ENCODE results near the gene RGR.

Gene RGR

DNA sequence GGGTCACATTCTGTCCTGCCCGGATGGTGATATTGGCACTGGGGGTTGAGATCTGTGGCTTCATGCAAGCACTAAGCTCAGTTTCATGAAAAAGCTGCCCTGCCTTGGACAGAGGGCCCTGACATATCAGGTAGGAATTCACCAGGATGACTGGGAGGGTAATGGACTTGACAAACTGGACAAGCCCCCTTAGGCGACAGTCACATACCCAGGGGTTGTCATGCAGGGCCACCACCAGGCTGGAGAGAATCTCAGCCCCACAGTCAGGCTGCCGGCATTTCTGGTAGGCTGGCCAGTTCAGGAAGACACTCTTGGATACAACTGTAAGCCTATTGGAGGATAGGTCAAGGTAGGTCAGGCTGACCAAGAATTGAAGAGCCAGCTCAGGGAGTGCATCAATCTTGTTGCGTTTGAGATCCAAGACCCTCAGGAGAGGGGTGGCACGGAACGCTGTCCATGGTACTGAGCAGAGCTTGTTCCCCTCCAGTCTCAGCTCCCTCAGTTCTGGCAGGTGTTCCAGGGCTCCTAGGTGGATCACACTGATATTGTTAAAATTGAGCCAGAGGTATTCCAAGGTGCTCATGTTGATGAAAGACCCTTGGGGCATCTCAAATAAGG is 20.3 kb upstream of the RGR start:
- no peak for DNase-seq

DNA sequence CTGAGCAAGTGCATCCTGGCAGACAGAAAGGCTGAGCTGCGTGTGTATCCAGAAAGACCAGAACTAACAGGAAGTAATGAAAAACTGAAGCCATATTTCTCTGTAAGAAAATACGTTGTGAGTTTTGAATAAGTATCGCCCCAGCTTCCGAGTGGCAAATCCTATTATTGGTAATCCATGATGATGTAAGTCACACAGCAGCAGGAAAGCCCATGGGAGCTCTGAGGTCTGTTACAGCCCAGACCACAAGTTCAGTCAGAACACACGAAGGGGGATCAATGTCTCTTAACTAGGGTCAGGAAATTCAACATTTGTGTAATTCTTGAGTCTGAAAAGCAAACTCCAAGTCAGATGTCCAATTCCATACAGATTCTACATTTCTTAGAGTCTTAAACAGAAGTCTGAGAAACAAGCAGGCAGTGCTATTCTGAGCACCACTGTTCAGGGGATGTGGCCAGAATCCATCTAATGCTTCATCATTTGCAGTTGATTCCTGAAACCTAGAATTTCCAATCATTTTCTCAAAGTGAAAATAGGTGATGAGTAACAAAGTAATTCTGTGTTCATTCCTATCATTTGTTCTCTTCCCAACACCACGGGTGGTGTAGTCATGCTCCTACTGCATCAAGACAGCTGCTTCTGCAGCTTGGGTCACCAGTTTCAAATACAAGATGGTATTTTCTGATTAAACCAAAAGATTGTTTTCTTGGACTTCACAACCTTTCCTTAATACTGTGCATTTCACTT is 19.3 kb upstream of the RGR start, which contains the start of gene LRIT2:
LRIT2 (minus strand) TSS at position 118 of the 747 bp plus-strand sequence; CDS start at position 94, 24 bp downstream.
- no peak for DNase-seq

DNA sequence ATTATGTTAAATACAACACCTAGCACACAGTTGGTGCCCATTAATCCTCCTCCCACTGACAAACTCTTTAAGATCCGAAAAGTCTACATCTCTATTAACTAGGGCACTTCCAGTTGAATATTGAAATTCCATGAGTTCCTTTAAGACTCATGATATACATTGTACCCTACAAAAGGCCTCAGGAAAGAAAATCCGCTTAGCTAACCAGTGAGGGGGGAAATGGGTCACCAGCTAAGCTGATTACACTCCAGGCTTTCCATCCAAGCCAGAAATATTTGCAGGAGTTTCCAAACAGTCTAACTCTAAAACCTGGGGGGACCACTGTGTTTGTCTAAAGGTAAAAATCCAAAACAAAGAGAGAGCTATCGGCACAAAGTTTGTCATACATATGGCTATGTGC is 18.2 kb upstream of the RGR start:
- no peak for DNase-seq

DNA sequence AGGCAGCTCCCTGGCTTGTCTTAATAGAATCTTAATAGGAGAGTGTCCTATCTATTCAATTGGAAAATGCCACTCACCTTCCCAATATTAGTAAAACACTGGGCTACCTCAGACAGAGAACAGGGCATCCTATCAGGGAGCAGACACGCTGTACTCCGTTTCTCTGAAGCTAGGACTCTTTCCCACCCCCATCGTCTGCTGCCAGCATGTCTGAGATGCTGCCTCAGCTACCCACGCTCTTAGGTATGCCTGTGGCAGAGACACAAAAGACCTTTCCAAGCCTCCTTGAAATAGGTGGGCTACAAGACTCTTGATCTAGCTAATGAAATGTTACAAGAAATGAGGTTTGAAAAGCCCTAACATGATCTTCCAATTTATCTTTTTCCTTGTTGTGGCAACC is 17.0 kb upstream of the RGR start:
- DNase-seq: no peak

DNA sequence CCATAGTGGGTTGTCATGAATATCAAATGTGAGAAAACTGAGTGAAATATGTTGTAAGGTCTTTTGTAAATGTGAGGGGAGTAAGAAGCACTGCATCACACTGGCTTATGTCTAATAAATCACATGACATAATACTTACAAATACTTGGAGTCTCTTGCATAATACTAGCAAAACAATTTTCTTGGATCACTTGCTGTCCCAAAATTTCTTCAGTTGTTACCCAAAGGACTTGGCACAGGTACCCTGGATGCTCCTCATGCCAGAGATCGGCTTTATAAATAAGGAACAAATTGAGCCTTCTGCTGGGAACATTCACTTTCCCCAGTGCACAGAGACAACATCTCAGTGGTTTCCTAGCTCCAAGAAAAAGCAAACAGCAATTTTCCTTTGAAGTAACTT is 14.5 kb upstream of the RGR start:
- DNase-seq: no peak

DNA sequence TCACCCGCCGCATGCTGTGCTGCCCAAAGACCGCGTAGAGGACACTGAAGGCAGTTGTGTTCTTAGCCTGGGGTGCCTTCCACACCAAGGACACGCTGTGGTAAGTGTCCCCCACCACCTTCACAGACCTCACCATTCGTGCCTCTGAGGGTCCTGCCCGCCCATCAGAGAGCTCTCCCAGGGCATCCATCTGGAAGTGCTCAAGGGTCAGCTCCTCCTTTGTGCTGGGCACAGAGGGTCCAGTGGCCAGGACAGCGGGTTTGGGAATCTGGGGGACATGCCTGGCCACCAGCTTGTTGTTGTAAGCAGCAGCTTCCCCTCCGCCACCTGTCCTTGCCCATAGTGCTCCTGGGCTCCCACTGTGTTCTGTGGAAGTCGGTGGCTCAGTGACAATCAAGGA is 12.5 kb upstream of the RGR start:
- no peak for DNase-seq

DNA sequence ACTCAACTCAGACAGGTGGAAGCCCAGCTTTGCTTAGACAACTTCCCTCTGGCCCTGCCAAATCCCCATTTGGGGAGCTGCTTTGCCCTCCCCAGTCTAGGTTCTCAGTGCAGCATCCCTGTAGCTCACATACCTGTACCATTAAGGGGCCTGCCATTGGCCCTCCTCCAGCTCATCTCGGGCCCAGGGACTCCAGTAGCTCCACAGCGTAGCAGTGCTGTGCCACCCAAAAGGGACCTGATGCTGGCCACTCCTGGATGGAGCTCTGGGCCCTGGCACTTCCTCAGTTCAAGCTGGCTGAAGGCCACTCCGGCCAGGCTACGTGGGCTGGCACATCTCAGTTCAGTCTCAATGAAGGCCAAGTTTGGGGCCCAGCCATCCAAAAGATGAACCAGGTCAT is 10.9 kb upstream of the RGR start:
- no peak for DNase-seq

DNA sequence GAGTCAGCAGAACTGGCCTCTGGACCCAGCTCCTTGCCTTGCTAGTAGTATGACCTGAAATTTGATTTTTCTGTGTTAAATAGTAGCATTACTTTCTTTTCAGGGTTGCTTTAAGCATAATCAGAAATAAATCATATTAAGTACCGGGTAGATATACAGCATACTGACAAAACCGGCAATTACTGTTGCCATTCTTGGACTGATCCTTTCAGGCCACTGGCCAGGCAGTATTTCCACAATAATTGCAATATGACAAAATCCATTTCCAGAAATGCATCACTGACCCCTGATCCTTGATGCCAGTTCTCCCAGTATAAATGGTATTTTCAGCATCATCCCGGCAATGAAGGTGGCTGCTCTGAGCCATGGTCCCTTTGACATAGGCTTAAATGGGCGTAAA is 10.4 kb upstream of the RGR start:
- DNase-seq: no peak

DNA sequence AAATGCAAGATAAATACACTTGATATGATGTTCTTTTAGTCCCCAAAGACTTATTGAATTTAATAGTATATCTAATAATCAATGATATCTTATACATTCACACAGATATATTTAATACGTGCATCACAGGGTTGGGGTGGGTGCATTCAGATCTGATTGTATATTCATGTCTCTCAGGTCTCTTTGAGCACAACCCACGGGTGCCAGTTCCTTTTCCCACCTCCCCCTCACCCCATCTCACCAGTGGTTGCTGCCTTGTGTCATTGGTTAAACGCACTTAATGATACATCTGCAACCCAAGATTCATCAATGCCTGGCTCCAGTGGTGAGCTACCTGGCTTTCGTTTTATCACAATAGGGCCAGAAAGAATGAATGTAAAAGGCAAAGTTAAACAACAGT is 9.8 kb upstream of the RGR start:
- no peak for DNase-seq

DNA sequence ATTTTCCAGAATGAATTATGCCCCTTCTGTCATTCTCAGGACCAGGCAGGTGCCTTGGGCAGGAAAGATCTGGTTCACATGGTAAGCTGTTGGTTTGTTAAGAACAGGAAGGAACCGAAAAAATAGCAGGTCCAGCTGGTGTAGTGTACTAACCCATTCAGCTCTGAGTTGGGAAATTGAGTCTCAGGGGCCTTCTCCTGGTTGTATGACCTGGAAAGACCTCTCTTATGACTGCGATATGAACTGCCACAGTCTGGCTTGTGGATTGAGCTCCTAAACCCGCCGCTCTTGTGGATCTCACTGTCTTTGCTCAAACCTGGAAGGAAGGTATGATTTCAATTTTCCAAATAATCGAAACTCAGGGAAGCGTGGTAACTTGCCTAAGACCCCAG is 8.1 kb upstream of the RGR start:
- no peak for DNase-seq

DNA sequence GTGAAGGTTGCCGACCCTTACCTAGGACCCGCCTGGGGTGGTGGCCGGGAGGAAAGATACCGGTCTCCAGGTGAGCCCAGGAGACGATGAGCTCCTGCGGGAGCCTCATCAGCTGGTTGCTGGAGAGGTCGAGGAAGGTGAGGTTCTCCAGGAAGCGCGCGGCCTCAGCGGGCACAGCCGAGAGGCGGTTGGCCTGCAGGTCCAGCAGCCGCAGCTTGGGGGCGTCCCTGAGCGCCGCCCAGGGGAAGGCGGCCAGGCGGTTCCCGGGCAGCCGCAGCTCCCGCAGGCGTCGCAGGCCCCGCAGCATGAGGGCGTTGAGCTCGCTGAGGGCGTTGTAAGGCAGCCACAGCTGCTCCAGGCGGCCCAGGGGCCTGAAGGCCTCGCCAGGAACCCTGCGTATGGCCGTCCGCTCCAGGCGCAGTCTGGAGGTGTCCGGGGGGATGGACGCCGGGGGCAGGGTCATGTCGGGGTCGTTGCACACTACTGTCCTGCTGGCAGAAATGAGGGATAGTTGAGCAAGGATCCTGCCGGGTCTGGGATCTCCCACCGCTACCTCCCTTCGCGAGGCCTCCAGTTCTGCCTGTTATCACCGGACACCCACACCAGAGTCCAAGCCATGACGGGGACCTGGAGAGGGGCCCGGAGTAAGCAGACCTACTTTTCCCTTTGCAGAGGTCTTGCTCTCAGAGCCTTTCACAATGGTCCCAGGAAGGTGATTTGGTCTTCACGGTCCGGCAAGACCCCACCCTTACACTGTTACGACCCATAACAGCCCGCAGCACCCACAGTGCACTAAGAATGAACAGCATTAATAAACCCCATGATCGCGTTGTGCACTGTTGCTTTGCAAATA is 7.4 kb upstream of the RGR start:
- DNase-seq: no peak

DNA sequence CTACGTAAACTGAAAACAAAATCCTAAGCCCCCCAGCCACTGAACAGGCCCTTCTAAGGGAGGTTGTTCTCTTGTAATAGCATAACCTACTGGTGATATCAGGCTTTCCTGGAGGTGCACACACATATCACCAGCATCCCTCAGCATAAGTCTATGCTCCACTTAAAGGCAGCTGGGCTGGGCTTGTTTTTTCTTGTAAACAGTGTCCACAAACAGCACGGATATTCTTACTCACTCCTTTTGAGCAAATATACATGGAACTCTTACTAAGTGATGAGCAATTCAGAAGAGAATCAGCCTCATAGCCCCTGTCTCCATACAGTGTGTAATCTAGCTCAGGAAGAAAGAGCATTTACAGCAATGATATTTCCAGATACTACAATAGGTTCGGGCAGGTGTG is 5.9 kb upstream of the RGR start:
- no peak for DNase-seq

DNA sequence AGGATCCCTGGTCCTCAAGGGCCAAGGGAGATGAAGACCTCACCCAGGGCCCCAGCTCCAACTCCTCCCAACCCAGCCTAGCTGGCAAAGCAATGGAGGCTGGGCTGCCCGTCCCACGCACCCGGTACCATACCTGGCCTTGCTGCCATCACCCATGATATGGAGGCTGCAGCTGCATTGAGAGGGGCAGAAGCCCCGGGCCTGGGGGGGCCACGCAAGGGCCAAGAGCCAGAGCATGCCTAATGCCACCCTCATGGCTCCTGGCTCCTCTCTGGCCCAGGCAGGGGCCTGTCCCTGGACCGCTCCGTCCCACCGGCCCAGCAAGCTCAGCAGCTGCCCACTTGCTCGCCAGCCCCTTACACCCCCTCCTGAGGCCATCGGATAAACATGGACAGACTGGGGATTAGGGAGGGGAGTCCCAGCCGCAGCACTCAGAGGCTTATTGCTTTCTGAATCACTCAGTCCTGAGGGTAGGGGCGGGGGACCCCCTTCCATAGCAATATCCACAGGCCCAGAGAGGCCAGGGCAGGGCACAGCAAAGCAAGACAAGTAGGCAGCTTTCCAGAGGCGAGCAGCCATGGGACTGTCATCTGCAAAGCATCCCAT is 3.6 kb upstream of the RGR start, which contains the start of gene LRIT1:
LRIT1 (minus strand) TSS at position 362 of the 606 bp plus-strand sequence; CDS start at position 255, 107 bp downstream.
- no peak for DNase-seq

DNA sequence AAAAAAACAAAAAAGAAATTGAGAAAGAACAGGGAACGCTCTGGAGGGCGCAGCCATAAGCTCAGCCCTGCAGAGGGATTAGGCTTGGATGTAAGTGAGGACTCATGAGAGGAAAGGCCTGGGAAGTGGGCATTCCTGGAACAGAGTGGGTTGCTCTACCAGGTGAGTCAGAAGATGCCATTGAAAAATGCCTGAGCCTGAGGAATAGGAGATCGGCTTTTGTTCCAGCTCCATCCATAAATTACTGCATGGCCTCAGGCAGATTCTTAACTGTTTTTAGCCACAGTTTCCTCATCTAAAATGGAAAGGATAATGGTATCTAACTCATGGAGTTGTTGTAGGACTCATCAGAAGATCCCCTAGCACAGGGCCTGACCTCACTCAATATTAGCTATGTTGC is 1.1 kb upstream of the RGR start:
- DNase-seq: no peak

DNA sequence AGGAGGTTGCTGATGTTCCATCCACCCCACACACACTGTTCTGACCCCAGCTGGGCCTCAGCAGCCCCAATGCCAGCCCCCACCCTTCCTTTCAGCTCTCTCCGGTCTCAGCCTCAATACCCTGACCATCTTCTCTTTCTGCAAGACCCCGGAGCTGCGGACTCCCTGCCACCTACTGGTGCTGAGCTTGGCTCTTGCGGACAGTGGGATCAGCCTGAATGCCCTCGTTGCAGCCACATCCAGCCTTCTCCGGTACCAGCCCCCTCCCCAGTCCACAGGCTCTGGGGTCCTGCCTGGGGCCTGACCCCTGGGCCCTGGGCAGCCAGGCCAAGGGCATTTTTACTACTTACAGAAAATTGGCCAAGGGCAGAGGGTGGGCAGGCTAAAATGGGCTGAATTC is 2.6 kb downstream of the RGR start:
- DNase-seq: no peak

DNA sequence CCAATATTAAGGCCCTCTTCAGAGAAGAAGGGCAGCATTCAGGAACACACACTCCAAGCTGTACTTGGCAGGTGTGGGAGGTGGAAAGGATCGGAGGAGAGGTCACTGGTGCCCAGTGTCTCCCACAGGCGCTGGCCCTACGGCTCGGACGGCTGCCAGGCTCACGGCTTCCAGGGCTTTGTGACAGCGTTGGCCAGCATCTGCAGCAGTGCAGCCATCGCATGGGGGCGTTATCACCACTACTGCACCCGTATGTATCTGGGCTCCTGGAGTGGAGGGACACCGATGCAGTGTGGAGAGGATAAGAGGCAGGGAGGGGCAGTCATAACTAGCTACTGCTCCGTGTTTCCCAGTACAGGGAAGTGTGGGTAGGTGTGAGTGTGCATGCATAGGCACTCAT is 3.9 kb downstream of the RGR start:
- no peak for DNase-seq

DNA sequence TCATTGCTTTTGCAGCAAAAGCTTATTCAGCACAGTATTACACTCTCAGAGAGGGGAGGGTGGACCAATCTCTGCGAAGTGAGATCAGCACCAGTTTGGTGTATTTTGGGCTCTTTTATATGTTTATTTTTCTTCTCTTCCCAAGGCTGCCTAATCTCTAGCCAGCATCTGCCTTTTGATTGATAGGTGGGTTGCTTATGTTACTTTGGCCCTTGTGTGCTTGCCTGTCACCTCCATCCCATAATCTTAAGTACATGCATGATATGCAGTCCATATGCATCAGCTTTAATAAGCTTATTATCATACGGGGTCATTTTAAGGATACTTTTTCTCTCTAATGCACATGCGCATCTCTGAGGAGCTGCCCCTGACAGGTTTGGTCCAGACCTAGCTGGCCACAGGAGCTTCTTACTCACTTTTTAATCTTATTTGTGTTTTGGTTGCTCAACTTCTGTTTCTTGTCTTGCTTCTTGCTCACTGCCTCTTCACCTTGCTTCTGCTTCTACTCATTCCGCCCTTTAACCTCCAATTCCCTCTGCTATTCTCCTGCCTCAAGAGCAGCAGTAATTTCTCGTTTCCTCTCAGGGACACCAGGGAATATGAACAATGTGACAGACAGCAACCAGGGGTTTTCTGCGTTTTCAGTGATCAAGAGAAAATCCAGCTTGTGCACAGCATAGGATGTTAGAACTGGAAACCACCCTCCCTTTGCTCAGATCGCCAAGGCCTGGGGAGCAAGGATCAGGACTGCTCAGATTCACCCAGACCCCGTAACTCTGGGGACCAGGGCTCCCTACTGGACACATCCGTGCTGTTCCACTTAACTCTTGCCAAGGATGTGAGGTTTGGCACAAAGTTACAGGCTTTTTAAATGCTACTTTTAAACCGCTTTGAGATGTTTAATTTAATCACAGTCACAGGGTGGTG is 10.0 kb downstream of the RGR start:
- no peak for DNase-seq

DNA sequence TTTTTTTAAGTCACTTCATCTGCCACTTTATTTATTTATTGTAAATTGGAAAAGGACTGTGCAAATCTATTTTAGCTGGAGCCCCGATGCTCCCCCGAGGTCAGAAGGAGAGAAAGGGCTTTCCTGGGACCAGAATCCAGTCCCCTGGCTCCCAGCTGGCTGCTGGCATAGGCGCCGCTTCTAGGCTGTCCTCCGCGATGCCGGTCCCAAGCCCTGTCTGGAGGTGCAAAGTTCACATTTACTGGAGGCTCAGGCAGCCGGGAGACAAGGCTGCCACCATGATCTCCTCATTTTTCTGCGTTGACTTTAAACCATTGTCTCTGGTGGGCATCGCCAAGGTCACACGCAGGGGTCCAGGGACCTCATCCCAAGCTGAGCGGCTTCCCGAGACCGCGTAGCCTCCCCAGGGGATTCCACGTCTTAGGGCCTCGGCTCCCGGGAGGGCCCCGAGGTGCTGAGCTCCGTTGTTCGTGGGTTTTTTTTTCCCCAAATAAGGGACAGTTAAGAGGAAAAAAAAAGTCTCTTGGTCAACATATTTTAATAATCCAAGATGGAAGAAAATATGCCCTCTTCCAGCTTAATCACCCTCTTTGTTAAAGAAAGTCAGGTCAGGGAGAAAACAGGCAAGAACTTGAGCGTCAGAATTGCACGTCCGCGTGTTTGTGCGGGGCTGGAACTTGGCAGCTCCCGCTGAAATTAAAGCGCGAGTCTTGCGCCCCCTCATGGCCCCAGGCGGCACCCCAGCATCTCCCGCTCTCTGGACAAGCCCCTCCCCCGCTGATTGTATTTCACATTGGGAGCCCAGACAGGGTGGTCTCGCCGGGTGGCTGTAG is 11.9 kb downstream of the RGR start:
- no peak for DNase-seq

DNA sequence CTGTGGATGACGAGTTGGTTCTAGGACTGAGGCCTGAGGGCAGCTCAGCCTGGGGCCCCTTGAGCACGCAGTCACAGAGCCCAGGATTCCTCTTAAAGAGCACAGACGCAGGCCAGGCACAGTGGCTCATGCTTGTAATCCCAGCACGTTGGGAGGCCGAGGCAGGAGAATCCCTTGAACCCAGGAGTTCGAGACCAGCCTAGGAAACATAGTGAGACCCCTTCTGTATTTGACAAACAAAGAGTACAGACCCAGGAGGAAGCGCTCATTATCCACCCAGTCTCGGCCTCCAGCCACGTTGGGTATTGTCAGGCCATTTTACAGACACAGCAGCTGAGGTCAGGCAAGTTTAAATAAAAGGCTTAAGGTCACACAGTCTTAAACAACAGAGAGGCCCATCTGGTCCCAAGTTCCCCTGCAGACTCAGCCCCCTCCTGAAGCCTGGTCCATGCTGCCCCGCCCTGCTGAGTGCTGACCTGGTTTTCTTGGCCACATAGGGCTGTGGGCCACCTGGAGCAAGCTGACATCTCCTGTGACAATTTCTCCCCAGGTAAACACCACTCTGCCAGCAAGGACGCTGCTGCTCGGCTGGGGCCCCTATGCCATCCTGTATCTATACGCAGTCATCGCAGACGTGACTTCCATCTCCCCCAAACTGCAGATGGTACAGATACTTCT is 12.6 kb downstream of the RGR start:
- DNase-seq: no peak

DNA sequence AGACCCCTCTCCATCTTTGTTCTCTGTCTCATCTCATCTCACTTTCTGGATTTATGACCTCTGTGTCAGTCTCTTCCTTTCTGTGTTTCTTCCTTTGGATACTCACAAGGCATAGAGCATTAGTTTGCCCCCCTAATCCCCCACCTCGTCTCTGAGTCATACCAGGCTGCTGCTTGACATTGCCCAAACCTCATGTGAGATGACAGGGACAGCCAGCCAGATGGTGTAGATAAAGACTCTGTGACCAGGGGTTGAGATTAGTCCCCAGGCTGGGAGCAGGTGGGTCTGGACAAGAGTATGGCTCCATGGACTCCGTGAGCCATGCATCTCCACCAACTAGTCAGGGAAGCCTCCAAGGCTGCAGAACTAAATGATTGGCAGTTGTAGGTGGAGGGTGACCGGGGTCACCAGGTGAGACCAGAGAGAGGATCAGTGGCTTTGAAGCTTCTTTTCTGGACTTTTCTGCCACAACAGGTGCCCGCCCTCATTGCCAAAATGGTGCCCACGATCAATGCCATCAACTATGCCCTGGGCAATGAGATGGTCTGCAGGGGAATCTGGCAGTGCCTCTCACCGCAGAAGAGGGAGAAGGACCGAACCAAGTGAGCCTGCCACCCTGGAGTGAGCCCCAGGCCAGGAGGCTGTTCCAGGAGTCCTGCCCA is 13.3 kb downstream of the RGR start:
- DNase-seq: no peak
